HG02981 (cell line): ENCODE measurements around the gene TM4SF18.
"Not testable (repeated sequence)": the region's sequence is repeated elsewhere in the genome, so short reads cannot be mapped to it uniquely, and the experiment has no call there.

Experiments
- ATAC-seq: cut with Tn5 transposase; IDR thresholded peaks from one replicate; pipeline ENCODE4 v1.9.1; 2021; ENCODE audit warnings: mild to moderate bottlenecking, moderate library complexity; ENCODE audit not compliant: unreplicated experiment

Gene TM4SF18, protein sequence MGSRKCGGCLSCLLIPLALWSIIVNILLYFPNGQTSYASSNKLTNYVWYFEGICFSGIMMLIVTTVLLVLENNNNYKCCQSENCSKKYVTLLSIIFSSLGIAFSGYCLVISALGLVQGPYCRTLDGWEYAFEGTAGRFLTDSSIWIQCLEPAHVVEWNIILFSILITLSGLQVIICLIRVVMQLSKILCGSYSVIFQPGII

DNA sequence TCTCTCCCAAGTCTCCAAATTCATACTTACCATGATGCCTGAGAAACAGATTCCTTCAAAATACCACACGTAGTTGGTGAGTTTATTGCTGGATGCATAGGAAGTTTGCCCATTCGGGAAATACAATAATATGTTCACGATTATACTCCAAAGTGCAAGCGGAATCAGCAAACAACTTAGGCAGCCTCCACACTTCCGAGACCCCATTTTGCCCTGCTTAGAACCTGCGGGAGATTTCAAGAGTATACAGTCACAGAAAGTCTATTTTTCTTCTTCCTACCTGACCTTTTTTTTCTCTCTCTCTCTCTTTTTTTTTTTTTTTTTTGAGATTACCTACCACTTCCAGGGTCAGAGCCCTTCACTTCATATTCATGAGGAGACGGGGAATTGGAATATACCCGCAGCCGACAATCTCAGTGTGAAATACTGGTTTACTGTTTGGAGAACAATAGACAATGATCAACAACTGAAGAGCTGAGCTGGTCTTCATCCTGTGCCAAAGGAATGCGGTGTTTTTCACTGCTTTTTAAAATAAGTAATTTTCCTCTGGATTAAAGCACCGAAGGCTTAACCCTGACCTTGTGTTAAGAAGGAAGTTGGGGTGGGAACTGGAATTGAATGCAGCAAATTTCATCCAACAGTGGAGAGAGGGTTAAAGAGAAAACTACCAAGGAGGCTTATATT, at the start of gene TM4SF18:
TM4SF18 (minus strand) TSS at position 461 of the 684 bp plus-strand sequence; CDS start at position 207, 254 bp downstream.
- ATAC-seq: no peak

DNA sequence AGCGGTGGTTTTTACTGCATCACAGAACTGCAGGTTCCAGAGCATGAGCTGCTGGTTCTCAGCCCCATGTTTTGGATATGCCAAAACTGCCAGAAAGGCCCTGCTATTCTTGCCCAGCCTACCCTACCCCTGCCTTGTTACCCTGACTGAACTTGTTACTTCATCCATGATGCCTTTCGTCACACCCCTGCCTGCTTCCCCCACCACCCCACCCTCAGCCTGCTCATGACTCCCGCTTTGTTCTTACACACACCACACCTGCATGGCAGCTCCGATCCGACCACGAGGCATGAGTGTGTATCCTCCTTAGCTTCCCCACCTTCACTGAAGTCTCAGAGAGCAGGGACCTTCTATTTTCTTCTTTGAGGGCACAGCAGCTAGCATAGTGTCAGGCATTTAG, 49.1 kb upstream of the TM4SF18 start:
- no peak for ATAC-seq

DNA sequence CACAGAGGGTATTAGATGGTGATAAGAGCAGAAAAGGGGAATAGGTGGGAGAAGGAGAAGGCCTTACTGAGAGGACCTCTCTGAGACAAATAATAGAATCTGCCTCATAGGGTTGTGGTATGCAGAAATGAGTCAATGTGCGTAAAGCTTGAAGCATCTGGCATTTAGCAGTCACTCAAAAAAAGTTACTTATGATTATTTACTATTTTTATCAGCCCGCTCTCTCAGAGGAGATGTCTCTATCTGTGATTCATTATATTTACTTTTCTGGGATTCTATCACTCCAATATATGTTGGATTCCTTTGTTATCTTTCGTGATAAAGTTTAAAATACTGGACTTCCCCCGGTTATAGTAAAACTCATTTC, 48.6 kb upstream of the TM4SF18 start:
- ATAC-seq: no peak

DNA sequence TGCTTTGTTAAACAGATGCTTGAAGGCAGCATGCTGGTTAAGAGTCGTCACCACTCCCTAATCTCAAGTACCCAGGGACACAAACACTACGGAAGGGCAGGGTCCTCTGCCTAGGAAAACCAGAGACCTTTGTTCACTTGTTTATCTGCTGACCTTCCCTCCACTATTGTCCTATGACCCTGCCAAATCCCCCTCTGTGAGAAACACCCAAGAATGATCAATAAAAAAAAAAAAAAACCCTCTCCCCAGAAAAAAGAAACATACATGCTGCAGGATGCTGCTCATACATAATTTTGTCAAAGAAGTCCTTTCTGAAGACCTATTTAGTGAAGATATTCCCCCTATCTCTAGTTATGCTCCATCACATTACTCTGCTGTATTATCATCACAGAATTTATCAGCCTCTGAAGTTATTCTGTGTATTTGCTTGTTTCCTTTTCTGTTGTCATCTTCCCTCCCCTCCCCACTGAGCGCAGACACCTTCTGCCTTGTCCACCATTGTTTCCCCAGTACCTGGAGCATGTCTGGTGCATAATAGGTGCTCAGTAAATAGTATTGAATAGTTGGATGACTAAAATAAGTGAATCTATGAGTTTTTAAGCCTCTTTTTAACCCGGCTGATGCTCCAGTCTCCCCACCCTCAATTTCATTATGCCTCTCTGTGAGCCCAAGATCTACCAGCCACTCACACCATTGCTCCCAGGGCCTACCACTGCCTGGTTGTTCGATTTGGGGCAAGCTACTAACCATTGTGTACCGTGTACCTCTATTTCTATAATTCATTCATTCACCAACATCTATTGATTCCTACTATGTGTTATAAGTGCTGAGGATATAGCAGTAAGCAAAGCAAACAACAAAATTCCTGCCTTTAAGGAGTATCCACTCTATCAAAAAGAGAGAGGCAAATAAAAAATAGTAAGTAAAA, 48.0 kb upstream of the TM4SF18 start:
- ATAC-seq: no peak

DNA sequence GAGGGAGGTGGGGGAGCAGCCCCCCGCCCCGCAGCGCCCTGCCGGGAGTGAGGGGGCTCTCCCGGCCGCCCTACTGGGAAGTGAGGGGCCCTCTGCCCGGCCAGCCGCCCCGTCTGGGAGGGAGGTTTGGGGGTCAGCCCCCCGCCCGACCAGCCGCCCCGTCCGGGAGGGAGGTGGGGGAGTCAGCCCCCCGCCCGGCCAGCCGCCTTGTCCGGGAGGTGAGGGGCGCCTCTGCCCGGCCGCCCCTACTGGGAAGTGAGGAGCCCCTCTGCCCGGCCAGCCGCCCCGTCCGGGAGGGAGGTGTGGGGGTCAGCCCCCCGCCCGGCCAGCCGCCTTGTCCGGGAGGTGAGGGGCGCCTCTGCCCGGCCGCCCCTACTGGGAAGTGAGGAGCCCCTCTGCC, 46.8 kb upstream of the TM4SF18 start:
- not testable (repeated sequence) for ATAC-seq

DNA sequence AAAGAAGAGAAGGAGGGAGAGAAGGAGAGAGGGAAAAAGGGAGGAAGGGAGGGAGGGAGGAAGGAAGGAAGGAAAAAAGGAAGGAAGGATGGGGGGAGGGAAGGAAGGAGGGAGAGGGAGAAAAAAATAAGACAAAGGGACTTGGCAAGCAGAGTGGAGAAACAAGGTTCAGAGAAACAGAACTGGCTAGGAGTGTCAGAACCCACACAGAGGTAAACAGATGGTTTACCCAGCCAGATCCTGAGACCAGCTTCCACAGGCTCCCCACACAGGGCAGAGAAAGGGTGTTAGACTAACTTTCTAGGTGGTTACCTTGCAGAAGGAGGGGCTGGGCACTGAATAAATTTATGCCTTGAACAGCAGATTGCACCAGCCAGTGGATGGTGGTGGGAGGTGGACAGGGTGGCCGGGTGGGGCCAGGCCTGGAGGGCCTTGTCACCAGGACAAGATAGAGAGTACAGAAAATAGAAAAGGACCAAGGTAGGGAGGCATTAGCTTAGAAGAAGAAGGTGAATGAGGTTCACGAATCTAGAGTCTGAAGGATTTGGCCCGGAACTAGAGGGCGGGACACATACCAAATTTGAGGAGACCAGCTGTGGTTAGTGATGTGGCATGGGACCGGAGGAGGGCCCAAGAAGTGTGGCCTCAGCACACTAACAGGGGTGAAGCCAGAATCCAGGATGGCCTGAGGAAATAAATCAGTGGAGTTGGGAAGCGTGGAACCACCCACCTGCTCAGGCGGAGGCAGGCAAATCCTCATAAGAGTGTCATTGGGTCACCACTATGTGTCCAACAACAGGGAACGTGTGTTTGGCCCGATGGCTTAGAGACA, 45.3 kb upstream of the TM4SF18 start:
- no peak for ATAC-seq

DNA sequence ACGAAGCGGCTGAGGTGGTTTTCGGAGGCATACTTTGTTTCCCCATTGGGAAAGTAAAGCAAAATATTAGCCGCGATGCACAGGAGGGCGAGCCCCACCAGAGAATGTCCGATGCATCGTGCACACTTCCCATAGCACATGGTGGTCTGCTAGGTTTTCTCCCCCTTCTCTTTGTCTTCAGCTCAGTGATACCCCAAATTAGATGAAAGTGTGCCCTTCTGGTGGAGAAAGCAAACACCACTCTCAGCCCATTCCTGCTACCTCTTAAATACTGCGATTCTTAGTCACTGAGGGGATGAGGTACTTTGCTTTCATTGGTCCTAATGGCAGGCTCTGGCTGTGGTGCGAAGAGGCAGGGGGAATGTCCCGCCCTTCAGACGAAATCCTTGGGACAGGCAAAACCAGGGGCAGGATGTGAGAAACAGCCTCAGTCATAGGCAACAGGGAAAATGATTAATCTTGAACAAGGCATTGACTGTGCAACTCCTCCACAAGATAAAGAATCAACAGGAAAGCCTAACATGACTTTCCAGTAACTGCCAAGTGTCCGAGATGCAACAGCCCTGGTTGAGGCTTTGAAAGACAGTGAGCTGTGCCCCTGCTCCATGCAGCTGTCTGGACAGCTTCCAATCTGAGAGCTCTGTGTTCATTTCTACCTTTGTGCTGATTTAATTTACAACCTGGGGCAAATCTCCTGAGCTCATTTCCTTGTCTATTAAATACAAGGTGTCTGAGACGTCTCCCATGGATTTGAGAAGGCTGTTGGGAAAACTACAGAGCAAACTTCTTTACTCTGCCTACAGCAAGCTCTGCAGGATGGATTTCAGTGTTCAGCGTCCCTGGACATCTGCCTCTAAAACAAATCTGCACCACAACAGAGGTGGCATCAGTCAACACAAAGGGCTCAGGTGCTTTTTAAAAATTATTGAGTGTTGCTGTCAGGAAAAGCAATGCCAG, 44.2 kb upstream of the TM4SF18 start, which contains the start of gene TM4SF1:
TM4SF1 (minus strand) TSS at position 242 of the 957 bp plus-strand sequence; CDS start at position 140, 102 bp downstream.
- ATAC-seq: no peak

DNA sequence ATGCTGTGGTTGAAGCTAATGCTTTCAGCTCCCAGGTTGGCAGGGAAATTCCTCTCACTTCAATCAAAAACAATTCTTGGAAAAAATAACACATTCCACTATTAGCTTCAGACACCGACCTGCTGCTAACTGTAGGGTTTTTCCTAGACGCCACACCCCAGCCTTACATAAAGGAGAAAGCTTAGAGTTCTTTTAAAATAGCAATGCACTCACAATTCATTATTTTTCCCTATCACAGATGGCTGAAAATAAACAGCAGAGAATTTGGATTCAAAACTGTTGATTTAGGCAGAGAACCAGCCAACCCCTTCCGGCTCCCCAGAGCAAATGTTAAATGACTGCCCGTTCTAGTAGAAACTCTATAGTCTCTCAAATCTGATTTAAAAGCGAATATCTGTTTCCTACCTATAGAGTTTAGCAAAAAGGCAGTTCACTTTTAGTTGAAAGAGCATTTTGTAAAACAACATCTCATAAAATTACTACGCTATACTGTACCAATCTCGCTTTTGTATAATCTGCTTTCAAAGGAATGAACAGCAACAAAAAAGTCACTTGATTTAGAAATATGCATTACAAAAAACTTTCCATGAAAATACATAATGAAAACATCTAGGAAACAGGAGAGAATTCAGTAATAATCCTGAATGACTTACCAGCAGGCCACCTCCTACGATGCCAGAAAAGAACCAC, 43.4 kb upstream of the TM4SF18 start:
- no peak for ATAC-seq

DNA sequence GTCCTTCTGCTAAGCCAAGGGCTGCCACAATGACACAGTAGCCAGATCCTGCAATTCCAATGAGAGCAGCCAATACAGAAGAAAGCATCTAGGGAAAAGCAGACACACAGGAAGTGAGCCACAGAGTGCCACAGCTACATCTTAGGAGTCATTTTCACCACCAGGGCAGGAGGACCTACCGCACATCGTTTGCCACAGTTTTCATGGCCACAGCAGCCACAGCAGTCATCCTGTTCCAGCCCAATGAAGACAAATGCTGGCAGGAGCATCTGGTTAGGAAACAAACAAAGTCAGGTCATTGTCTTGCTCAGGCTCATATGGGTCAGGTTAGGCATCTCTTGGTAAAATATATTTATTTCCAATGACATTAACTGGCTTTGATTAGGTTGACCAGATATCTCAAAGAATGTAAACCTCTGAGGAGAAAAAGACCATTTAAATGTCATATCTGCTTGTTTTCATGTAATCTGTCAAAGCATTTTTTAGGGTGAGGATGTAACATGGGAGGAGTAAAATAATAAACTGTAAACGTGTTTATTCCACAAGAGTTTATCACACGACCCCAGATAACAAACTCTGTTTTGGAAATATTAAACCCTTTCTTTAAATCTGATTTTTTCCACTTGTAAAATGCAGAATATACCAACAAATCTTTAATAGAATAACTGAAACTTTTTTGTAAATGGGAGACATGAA, 42.2 kb upstream of the TM4SF18 start:
- no peak for ATAC-seq

DNA sequence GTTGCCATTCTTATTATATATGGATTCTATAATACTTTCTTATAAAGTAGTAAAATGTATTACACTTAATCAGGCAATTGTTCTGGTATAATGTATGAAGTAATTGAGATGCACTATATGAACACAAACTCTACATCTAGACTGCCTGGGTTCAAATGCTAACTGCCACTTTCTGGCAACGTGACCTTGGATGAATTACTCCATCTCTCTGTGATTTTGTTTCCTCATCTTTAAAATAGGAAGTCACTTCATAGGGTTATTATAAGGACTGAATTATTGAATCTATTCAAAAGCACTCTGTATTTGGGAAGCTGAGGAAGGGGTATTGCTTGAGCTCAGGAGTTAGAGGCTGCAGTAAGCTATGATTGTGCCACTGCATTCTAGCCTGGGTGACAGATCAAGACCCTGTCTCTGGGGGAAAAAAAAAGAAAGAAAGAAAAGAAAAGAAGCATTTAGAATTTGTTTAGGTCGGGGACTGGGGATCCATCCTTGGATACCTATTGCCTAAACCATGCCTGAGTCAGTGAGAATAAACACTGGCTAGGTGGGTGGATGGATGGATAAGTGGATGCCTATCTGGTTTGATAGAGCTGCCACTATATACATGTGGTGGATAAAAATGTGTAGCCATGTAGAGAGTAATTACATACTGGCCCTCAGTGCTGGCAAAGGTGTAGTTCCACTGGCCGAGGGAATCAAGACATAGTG, 41.5 kb upstream of the TM4SF18 start:
- ATAC-seq: no peak

DNA sequence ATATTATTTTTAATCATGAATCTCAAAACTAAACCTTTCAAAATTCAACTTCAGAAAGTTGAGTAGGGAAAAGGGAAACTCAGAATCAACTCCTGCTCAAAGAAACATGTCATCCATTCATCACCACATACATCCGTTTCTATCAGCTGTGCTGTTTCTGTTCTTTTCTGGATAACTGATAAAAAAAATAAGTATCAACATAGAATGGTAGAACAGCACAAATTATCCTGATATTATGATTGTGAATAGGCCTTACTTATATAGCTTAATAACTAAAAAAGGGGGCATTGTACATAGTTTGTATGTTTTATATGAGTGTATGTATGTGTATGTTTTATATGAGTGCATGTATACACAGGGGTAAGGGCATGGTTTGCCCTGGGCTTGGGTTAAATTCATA, 41.0 kb upstream of the TM4SF18 start:
- ATAC-seq: no peak

DNA sequence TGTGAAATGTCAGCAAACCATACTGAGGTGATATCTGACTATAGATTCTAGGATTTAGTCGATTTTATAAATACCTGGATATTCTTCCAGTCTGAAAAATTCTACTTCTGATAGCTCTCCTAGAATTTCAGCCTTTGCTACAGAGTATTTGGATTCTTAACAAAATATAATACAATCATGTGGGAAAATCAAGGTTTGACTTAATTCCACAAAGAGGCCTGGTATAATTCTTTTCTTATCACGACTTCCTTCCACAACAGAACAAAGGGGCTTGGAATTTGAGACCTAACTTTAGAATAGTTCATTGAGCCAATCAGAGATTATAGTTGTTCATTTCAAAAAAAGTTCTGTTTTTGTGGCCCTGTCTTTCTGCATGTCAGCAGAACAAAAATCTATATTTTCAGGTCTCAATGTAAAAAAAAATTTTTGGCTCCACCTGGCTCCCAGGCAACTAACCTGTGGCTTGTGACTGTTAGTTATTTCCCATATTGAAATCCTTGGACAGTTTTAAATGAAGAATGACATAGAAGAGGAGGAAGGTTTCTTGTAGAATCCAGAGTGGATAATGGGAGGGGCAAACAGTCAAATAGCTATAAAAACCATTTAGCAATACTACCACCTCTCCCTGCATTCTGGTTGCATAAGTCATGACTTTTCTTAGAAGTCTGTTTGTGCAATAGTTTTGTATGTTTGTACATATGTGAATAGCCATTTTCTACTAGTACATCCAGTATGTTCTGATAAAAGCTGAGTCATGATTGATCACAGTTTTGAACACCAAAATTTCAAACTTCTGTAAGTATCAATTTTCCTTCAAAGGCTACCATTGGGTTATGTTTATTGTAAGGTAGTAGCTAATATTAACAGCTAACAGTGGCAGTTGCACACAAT, 40.0 kb upstream of the TM4SF18 start:
- ATAC-seq: no peak

DNA sequence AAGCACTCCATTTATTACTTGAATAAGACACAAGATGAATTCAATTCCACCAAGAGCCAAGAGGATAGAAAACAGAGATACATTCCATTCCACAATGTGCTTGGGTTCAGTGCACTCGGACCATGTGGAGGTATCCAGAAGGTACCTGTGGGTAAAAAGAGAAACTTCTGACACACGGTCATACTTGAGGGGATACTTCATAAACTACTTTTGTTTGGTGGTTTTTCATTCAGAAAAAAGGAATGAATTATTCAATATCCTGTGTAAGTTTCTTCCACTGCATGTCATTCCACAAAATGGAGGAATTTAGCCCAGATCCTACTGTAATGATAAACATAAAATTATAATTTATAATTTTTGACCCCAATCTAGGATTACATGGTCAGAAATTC, 38.3 kb upstream of the TM4SF18 start:
- no peak for ATAC-seq

DNA sequence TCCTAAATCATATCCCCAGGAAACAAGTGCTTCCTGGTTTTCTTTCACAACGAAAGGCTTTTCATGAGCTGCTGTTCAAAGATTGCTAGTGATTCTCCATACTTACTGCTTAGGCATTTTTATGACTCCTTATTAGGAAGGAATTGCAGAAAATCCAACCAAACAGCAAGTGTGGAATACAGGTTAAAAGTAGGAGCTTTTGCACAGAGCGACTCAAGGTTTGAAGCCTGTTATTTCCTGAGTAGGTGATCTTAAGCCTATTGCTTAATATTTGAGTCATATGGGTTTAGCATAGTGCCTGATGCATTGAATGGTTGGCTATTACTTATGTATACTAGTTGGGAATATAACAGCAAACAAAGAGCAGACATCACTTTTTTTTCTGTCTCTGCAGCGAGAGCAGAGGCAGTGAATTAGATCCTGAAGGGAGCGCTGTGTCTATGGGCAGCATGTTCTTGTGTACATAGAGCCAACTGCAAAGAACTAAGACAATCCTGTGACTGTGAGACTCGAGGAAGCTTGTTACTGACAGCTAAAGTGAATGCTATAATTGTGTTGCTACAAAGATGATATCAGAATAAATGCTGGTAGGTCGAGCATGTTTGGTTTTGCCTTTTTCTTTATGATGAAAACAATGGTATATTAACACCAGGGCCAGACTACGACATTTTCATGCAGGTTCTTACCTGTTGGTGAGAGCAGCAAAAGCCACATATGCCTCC, 37.7 kb upstream of the TM4SF18 start:
- no peak for ATAC-seq

DNA sequence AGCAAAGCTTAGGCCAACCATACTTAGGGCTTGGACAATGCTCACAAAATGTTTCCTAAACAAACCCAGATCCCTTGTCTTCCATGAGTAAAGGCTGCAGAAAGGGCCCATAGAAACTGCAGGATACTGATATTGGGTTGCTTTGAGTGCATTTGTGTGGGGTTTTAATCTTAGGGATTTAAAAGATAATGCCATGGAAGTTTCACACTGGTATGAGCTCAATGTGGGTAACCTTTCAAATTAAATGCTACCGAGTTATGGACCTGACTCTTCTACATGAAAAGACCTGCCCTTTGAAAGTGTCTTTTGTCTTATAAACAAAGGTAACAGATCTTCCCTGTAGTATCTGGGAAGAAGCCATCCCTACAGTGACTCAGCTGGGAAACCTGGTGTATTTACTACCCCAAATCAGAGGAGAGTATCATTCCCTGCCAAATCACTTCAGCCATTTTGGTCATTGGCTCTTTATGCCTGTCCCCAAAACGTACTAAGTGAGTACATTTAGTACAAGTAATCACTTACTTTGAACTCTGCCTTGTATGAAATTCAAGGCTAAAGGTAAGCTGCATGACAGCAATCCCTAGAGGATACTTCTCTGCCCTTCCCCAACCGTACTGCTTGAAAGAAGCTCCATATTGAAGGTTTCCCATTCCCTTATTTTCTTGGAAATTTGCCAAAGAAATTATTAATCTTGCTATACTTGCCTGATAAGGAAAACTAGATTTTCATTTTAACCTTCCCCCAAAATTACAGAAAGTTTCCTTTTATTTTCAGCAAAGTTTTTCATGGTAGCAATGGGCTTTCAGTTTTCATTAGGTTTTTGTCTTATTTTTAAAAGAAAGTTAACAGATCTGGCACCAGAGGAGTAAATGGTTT, 36.8 kb upstream of the TM4SF18 start:
- no peak for ATAC-seq
